Gastroesophageal sphincter (tissue), 3 donors: ENCODE results near the gene ACER2.

ENCODE experiments used
- POLR2A ChIP-seq, 2 donors: fragments of 450-650 bp; IDR thresholded peaks; one replicate each; pipeline ENCODE4 v1.6.1; 2017; ENCODE audit warnings: antibody characterized with exemption in 2 of 2, mild to moderate bottlenecking in 2 of 2, moderate library complexity in 1 of 2
- POLR2AphosphoS5 ChIP-seq: sonication (generic); formaldehyde crosslinking; IDR thresholded peaks from one replicate; pipeline ENCODE4 v1.6.1; 2017; ENCODE audit warnings: antibody characterized with exemption
- TF ChIP-seq, protein P1 (sequence below), 4 experiments: fragments of 200-600 bp in 2 of 4; fragments of 450-650 bp in 2 of 4; sonication (generic) in 1 of 4; IDR thresholded peaks; one replicate each; pipeline ENCODE4 v1.5.1; 2017 to 2019; ENCODE audit warnings: antibody characterized with exemption in 4 of 4, mild to moderate bottlenecking in 2 of 4, moderate library complexity in 2 of 4

DNA sequence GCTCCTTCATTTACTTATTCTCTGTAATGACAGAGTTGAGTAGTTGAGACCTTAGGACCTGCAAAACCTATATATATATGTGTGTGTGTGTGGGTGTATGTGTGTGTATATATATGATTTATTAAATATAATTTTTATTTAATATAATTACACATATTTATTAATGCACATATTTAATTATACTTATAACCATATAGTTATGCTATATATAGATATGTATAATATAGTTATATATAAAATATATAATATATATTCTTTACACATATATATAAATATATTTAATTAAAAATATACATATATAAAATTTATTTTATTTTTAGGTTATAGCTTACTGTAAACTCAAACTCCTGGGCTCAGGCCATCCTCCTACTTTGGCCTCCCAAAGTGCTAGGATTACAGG is 23.7 kb downstream of the ACER2 start:
- TF ChIP-seq POLR2AphosphoS5 (no peak), POLR2A (IDR thresholded peaks at IDR 0.05) (no peak)
- TF ChIP-seq, protein P1, sequence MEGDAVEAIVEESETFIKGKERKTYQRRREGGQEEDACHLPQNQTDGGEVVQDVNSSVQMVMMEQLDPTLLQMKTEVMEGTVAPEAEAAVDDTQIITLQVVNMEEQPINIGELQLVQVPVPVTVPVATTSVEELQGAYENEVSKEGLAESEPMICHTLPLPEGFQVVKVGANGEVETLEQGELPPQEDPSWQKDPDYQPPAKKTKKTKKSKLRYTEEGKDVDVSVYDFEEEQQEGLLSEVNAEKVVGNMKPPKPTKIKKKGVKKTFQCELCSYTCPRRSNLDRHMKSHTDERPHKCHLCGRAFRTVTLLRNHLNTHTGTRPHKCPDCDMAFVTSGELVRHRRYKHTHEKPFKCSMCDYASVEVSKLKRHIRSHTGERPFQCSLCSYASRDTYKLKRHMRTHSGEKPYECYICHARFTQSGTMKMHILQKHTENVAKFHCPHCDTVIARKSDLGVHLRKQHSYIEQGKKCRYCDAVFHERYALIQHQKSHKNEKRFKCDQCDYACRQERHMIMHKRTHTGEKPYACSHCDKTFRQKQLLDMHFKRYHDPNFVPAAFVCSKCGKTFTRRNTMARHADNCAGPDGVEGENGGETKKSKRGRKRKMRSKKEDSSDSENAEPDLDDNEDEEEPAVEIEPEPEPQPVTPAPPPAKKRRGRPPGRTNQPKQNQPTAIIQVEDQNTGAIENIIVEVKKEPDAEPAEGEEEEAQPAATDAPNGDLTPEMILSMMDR (IDR thresholded peaks at IDR 0.05) = no peak
